H1 (cell line): ENCODE data around the gene DIAPH2.

ENCODE experiments used
- CHD2 ChIP-seq: IDR thresholded peaks from 2 replicates; pipeline ENCODE4 v1.6.1; 2012; ENCODE audit warnings: low read length, improper control_type of control experiment
- TF ChIP-seq, protein P1 (sequence below): IDR thresholded peaks from 2 replicates; pipeline ENCODE4 v1.6.1; 2012; ENCODE audit warnings: inconsistent platforms

DNA sequence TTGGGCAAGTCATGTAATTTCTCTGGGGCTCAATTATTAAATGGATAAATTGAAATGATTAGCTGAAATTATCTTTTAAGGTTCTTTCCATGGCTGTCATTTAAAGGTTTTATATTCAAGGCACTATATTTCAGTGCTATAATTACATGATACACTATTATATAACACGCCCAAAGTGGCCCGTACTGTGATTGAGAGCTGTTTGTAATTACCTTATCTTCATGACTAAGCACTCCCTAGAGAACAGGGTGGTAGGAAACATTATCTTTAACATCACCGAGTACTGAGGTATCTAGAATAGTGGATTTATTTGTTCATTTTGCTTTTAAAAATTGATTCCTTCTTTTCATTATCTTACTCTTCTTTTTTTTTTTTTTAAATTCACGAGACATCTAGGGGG lies 79.0 kb downstream of the DIAPH2 start:
- no peak for TF ChIP-seq CHD2
- TF ChIP-seq, protein P1, sequence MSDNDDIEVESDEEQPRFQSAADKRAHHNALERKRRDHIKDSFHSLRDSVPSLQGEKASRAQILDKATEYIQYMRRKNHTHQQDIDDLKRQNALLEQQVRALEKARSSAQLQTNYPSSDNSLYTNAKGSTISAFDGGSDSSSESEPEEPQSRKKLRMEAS = no peak
